HG03103 (cell line): ENCODE results near the gene GPC6.

Source experiments
- ATAC-seq: cut with Tn5 transposase; IDR thresholded peaks from one replicate; pipeline ENCODE4 v1.9.1; 2021; ENCODE audit warnings: low read depth; ENCODE audit not compliant: unreplicated experiment

The GPC6 gene

GRCh38 chr13:93228643-93228937 is 2.0 kb downstream of the GPC6 start:
- no peak for ATAC-seq

- ATAC-seq = no peak
Observed at GRCh38 chr13:93230261-93230855, 3.8 kb downstream of the GPC6 start.

GRCh38 chr13:93231867-93232266 is 5.3 kb downstream of the GPC6 start:
- no peak for ATAC-seq

GRCh38 chr13:93233997-93234416 is 7.4 kb downstream of the GPC6 start:
- ATAC-seq = no peak

GRCh38 chr13:93234459-93234858 is 7.9 kb downstream of the GPC6 start:
- ATAC-seq = no peak

GRCh38 chr13:93235258-93236015 is 8.8 kb downstream of the GPC6 start:
- ATAC-seq = no peak

GRCh38 chr13:93238711-93239110 is 12.1 kb downstream of the GPC6 start:
- no peak for ATAC-seq

- ATAC-seq = no peak
Observed at GRCh38 chr13:93243375-93244063, 16.9 kb downstream of the GPC6 start.

GRCh38 chr13:93244141-93244917 is 17.7 kb downstream of the GPC6 start:
- ATAC-seq = no peak

GRCh38 chr13:93244918-93245280 is 18.3 kb downstream of the GPC6 start:
- no peak for ATAC-seq

GRCh38 chr13:93246069-93246468 is 19.5 kb downstream of the GPC6 start:
- ATAC-seq = no peak

GRCh38 chr13:93248627-93249047 is 22.0 kb downstream of the GPC6 start:
- ATAC-seq = no peak

- no peak for ATAC-seq
Observed at GRCh38 chr13:93249364-93250306, 23.0 kb downstream of the GPC6 start.

- ATAC-seq = no peak
Observed at GRCh38 chr13:93254775-93255174, 28.2 kb downstream of the GPC6 start.

- no peak for ATAC-seq
Observed at GRCh38 chr13:93256998-93257397, 30.4 kb downstream of the GPC6 start.

- ATAC-seq = no peak
Observed at GRCh38 chr13:93259527-93260080, 33.0 kb downstream of the GPC6 start.

GRCh38 chr13:93260591-93260990 is 34.0 kb downstream of the GPC6 start:
- no peak for ATAC-seq

GRCh38 chr13:93262729-93263345 is 36.2 kb downstream of the GPC6 start:
- no peak for ATAC-seq

- no peak for ATAC-seq
Observed at GRCh38 chr13:93264876-93265275, 38.3 kb downstream of the GPC6 start.
